ENCODE results near the gene NFATC3. TPM values are rescaled to one million over a fixed set of nuclear protein-coding genes. Genes with fewer than 3 reads are reported as not detected.

The NFATC3 gene
- total and polyA plus RNA-seq, 2 of the 8 experiments (the other 6 are each of a cell fraction or from before 2014, with no cell fraction given), result 17.6 to 34.5 TPM

DNA sequence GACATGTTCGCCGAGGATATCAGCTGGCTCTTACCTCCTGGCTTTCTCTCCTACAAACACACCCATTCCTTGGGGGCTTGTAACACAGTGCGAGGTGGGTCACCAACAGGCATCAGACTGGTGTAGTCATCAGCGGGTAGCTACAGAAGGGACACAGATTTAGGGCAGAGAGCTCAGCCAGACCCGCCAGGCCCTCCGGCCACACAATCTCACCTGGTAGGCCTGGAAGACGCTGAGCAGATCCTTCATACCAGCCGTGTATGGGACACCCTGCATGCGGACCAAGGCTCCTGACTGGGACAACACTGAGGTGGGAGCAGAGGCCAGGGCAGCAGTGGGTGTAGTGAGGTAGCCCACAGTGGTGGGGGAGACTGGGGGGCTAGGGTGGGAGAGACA is 145.0 kb downstream of the NFATC3 start:
- FAIRE-seq (no peak), DNase-seq (ENCODE audit: low read depth in 1 of 2, low spot score in 2 of 2) (no peak)
- peaks cover 5 to 19% of the 10 kb centered on the region in 2 experiments for H3K79me2 ChIP-seq (ENCODE audit: control insufficient read depth in 1 of 2, insufficient read depth in 2 of 2, low read length in 2 of 2)
- no peak overlapping the region for H3K23ac ChIP-seq (ENCODE audit: insufficient read length)
- H3K27me3 ChIP-seq (replicated peaks in 1 of 4; ENCODE audit: control insufficient read depth in 3 of 4, extremely low read depth in 1 of 4, insufficient read depth in 3 of 4, low read length in 3 of 4), result no peaks in the 10 kb centered on the region
- no peak overlapping the region for H2BK5ac ChIP-seq (ENCODE audit: low read depth, low read length)
- no peaks in the 10 kb centered on the region for H3K9me3 ChIP-seq (ENCODE audit: insufficient read depth in 2 of 2, low read depth in 1 of 2, low read length in 1 of 2)
- no peak overlapping the region for H3K4me2 ChIP-seq (ENCODE audit: insufficient read depth in 1 of 2, low read depth in 2 of 2, low read length in 2 of 2)
- H3K4me1 ChIP-seq (replicated peaks in 1 of 4; ENCODE audit: control insufficient read depth in 3 of 4, insufficient read depth in 4 of 4, low read length in 3 of 4), result peaks cover 0 to 19% (median 12%) of the 10 kb centered on the region in 4 experiments; a peak in 5 of 7 replicates
- no peak overlapping the region; the same call in 1 of the 2 replicates for H4K8ac ChIP-seq (ENCODE audit: extremely low read depth, insufficient read depth, low read length)
- H3K14ac ChIP-seq (ENCODE audit: insufficient read length), result no peak overlapping the region
- H2BK120ac ChIP-seq (replicated peaks; ENCODE audit: low read depth, low read length), result no peak overlapping the region
- no peak overlapping the region for H2BK12ac ChIP-seq (ENCODE audit: low read depth, low read length)
- H3K36me3 ChIP-seq (ENCODE audit: control insufficient read depth in 2 of 4, insufficient read depth in 4 of 4, low read length in 3 of 4), result peaks cover 9 to 40% (median 29%) of the 10 kb centered on the region in 4 experiments
- H4K5ac ChIP-seq (ENCODE audit: insufficient read length, low read depth, low read length), result no peak overlapping the region
- H3K23me2 ChIP-seq (ENCODE audit: low read depth, low read length), result peaks cover 5% of the 10 kb centered on the region
- H3K9ac ChIP-seq (replicated peaks in 1 of 4; ENCODE audit: extremely low read depth in 1 of 4, low read depth in 3 of 4, low read length in 3 of 4), result no peak overlapping the region
- peaks cover 21 to 33% of the 10 kb centered on the region in 2 experiments for H4K20me1 ChIP-seq (replicated peaks in 1 of 2; ENCODE audit: control insufficient read depth in 1 of 2, insufficient read depth in 2 of 2, low read length in 2 of 2)
- no peak for TF ChIP-seq GABPA (IDR thresholded peaks at IDR 0.05; ENCODE audit: borderline replicate concordance, insufficient read depth, low read length)
- TF ChIP-seq, protein P1, sequence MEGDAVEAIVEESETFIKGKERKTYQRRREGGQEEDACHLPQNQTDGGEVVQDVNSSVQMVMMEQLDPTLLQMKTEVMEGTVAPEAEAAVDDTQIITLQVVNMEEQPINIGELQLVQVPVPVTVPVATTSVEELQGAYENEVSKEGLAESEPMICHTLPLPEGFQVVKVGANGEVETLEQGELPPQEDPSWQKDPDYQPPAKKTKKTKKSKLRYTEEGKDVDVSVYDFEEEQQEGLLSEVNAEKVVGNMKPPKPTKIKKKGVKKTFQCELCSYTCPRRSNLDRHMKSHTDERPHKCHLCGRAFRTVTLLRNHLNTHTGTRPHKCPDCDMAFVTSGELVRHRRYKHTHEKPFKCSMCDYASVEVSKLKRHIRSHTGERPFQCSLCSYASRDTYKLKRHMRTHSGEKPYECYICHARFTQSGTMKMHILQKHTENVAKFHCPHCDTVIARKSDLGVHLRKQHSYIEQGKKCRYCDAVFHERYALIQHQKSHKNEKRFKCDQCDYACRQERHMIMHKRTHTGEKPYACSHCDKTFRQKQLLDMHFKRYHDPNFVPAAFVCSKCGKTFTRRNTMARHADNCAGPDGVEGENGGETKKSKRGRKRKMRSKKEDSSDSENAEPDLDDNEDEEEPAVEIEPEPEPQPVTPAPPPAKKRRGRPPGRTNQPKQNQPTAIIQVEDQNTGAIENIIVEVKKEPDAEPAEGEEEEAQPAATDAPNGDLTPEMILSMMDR (IDR thresholded peaks at IDR 0.05; ENCODE audit: control extremely low read depth in 1 of 3, insufficient read depth in 1 of 3, low read depth in 1 of 3, low read length in 3 of 3), result no peak
- ChIA-PET CTCF (ENCODE audit: partially characterized antibody) (interaction anchor here (0.6 to 5.6 kb wide), 34 partner anchors 10 to 236 kb away, joined by 3 to 68 read pairs (median 3); partner anchors contain the start of genes DPEP2NB and NFATC3), POLR2A (ENCODE audit: partially characterized antibody) (interaction anchor here (0.7 to 4.4 kb wide), 7 partner anchors 15 to 207 kb away, joined by 3 to 20 read pairs (median 4); partner anchors contain the start of genes DUS2 and NFATC3)
- H2AK5ac ChIP-seq (ENCODE audit: low read depth, low read length), result no peak overlapping the region
- H2AFZ ChIP-seq (ENCODE audit: low read length), result no peak overlapping the region
- peaks cover 5% of the 10 kb centered on the region; the same call in 1 of the 2 replicates for H3K79me1 ChIP-seq (ENCODE audit: low read depth, low read length)
- no peak overlapping the region for H3K4ac ChIP-seq (replicated peaks; ENCODE audit: insufficient read length, low read depth, low read length)
- no peak overlapping the region for H3K4me3 ChIP-seq (ENCODE audit: extremely low read depth in 1 of 4, insufficient read depth in 2 of 4, low read depth in 3 of 4, low read length in 4 of 4)
- H3K56ac ChIP-seq (replicated peaks; ENCODE audit: insufficient read length, low read depth, low read length), result no peak overlapping the region
- no peak overlapping the region for H3K18ac ChIP-seq (ENCODE audit: extremely low read depth, low read length)
- H2BK15ac ChIP-seq (ENCODE audit: low read length), result no peak overlapping the region
- 94% methylated on average over 7 of the region's 9 CpGs; no CpG with 5 or more reads in 1 of the 2 experiments for WGBS, 2 experiments (ENCODE audit: extremely low coverage in 1 of 2, insufficient coverage in 1 of 2, insufficient read length in 1 of 2, insufficient replicate concordance in 2 of 2, low coverage in 1 of 2, low lambda C conversion rate in 2 of 2, missing lambda C conversion rate in 1 of 2)
- no peak overlapping the region for H4K91ac ChIP-seq (replicated peaks; ENCODE audit: insufficient read length, low read length)
- H3K27ac ChIP-seq (ENCODE audit: low read depth, low read length), result no peak overlapping the region
- H2BK20ac ChIP-seq (ENCODE audit: low read length), result no peak overlapping the region

Data from H1 (cell line).